Fibroblast of skin of right quadriceps (primary cell): ENCODE data around the gene PERM1.
A peak's percentile ranks its signal among the peaks of the same experiment; 100 is the strongest.

Experiments used
- DNase-seq: peaks from one replicate; pipeline ENCODE4 v3.0.0-alpha.2; 2013

The PERM1 gene

DNA sequence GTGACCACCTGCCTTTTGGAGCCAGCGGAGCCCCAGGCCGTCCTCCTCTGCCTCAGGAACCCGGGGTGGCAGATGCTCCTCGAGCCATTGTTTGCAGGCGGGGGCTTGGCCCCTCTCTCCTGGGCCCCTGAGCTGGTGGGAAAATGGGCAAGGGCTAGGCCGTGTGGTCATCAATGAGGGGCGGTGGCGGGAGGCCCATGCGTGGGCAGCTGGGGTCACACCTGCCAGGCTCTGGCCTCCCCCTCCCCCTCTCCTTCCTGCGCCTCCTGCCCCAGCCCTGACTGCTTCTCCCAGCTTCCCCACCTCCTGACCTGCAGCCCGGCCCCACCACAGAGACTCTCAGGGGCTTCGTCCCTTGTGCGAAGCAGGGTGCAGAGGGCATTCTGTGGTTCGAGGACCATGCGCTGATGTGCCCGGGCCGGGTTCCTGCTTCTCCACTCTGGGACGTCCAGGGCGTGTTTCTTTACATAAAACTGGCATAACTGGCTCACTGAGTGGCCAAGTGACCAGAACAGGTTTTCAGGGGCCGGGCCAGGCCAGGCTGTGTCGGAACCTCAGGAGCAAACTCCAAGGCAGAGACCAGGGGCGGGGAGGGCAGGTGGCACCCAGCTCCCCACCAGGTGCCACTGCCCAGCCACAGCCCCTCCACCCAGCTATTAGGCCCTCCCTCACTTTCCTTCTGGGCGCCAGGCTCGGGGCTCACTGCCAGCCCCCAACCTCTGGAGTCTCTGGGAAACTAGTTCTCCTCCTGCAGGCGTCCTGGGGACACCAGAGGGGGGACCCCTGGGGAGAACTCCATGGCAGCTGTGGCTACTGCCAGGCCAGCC lies 48.9 kb downstream of the PERM1 start:
- no peak for DNase-seq

- DNase-seq: no peak
Observed at GRCh38 chr1:932173-932510, 49.8 kb downstream of the PERM1 start.

DNA sequence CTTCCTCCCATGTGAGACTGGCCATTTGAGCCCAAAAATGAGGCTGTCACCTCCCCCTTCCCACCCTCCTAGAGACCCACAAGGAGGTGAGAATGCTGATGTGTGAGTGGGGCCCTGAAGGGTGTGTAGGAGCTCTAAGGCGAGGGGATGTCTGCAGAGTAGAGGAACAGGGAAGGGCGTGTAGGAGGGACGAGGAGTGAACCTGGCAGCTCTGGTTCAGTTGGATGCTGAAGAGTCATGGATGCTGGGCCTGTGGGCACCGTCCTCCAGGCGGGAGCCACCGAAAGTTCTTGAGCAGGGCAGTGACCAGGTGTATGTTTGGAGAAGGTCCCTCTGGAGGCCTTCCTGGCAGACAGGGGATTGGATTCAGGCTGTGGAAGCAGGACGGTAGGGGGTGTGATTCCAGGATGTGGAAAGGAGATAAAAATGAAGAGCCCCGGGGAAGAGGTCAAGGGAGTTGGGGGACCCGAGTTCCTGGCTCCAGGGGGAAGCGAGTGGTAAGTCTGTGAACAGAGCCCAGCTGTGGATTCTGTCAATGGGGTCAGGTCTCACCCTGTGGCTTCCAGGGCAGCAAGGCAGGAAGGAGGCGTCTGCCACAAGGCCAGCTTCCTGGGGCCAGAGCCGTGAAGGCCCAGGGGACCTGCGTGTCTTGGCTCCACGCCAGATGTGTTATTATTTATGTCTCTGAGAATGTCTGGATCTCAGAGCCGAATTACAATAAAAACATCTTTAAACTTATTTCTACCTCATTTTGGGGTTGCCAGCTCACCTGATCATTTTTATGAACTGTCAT lies 50.3 kb downstream of the PERM1 start:
- DNase-seq: no peak

DNA sequence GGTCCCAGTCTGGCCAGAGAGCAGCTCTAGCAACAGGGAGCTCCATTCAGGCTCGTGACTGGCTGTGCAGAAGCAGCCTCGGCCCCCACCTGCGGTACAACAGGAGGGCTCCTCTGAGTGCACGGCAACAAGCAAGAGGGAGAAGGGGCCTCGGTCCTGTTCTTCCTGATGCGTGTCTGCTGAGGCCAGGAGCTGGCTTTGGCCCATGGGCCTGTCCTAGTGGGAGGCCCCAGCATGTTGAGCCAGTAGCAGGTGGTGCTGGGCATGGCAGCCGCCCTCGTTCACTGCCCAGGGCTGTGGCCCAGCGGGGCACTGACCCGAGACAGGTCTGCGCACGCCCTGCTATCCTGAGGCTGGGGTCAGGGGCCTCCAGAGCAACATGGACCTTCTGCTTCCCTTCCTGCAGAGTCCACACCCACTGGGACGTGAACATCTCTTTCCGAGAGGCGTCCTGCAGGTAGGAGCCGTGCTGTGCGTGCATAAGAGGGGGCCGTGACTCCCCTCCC lies 51.2 kb downstream of the PERM1 start:
- no peak for DNase-seq

GRCh38 chr1:929712-930632 lies 51.9 kb downstream of the PERM1 start:
- no peak for DNase-seq

DNA sequence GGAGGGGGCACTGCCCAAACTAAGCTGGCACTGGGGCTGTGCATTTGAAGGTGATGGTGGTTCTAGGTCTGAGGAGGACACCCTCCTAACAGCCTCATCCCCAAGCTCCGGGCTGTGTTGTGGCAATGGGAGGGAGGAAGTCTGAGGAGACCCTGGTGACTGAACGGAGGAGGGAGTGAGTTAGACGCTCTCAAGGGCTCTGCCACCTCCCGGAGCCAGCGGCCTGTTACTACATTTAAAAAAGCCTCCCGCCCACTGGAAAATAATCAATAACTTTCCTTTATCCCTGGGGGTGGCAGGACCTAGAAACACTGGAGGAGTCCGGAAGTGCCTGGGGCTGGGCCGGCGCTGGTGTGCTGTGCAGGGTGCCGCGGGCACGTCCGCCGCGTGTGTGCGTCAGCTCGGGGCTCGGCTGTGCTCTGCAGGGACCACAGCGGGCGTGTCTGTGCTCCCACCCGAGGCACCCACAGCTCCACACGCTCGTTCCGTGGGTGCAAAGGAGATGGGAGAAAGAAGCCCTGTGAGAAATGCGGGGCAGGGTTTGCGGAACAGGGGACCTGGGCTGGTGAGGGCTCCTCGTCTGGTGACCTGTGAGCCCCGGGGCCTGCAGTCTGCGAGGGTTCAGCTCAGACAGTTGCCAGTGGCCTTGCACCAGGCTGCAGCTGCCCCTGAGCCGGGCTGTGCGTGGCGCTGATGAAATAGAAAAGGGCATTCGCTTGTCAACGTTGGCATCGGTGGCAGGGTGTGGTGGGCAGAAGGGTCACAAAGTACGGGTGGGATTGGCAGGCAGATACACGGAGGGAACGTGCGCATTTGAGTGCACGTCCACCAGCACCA lies 52.9 kb downstream of the PERM1 start:
- no peak for DNase-seq

- no peak for DNase-seq
Observed at GRCh38 chr1:927748-928147, 54.1 kb downstream of the PERM1 start.

- no peak for DNase-seq
Observed at GRCh38 chr1:927234-927633, 54.7 kb downstream of the PERM1 start.

GRCh38 chr1:925561-926421 lies 56.1 kb downstream of the PERM1 start:
- peak; percentile 64 for DNase-seq
